Esophagus muscularis mucosa (tissue), 3 donors: ENCODE data around the gene KCNMB1.

Experiments
- EP300 ChIP-seq: sonication (generic); formaldehyde crosslinking; IDR thresholded peaks from one replicate; pipeline ENCODE4 v1.6.1; 2017; ENCODE audit warnings: antibody characterized with exemption
- POLR2AphosphoS5 ChIP-seq, 2 donors: sonication (generic); formaldehyde crosslinking; IDR thresholded peaks; one replicate each; pipeline ENCODE4 v1.6.1; 2017; ENCODE audit warnings: antibody characterized with exemption in 2 of 2

DNA sequence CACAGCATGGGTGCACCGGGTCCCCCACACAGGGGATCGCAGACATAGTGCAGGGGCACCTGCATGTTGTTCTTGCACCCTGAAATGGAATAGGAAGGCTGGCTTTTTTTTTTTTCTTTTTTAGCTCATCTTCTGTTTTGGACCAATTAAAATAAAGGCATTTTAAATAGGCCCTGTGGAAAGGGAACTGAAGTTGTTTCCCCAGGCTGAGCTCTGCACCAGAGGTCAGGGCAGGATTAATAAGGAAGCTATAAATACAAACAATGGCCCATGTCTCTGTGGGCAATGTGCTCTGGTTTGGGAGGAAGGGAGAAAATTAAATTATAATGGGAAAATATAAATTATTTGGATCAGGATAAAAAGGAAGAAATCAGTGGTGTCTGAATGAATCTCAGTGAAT, 21.2 kb upstream of the KCNMB1 start:
- TF ChIP-seq POLR2AphosphoS5 (IDR thresholded peaks at IDR 0.05) (no peak), EP300 (no peak)
